Ishikawa (cell line): ENCODE data around the gene PDLIM1.

Source experiments
- CEBPB ChIP-seq: IDR thresholded peaks from 2 replicates; pipeline ENCODE4 v1.6.1; 2012
- NFIC ChIP-seq: IDR thresholded peaks from 2 replicates; pipeline ENCODE4 v1.6.1; 2012
- TCF12 ChIP-seq: IDR thresholded peaks from 2 replicates; pipeline ENCODE4 v1.6.1; 2012; ENCODE audit warnings: low read depth
- YY1 ChIP-seq: IDR thresholded peaks from 2 replicates; pipeline ENCODE4 v1.6.1; 2012; ENCODE audit warnings: low read depth
- TF ChIP-seq, protein P1 (sequence below): IDR thresholded peaks from 2 replicates; pipeline ENCODE4 v1.6.1; 2012

GRCh38 chr10:95263864-95264226 lies 27.0 kb downstream of the PDLIM1 start:
- TF ChIP-seq CEBPB, result no peak
- no peak for TF ChIP-seq TCF12
- TF ChIP-seq, protein P1, sequence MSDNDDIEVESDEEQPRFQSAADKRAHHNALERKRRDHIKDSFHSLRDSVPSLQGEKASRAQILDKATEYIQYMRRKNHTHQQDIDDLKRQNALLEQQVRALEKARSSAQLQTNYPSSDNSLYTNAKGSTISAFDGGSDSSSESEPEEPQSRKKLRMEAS, result no peak
- no peak for TF ChIP-seq YY1
- TF ChIP-seq NFIC, result no peak
